ENCODE measurements around the gene RASSF1. TPM values are rescaled to one million over a fixed set of nuclear protein-coding genes. Genes with fewer than 3 reads are reported as not detected.

The RASSF1 gene
- total and polyA plus RNA-seq, 2 of the 13 experiments (the other 11 are each of a cell fraction or from before 2014, with no cell fraction given) = 10.2 to 27.5 TPM

DNA sequence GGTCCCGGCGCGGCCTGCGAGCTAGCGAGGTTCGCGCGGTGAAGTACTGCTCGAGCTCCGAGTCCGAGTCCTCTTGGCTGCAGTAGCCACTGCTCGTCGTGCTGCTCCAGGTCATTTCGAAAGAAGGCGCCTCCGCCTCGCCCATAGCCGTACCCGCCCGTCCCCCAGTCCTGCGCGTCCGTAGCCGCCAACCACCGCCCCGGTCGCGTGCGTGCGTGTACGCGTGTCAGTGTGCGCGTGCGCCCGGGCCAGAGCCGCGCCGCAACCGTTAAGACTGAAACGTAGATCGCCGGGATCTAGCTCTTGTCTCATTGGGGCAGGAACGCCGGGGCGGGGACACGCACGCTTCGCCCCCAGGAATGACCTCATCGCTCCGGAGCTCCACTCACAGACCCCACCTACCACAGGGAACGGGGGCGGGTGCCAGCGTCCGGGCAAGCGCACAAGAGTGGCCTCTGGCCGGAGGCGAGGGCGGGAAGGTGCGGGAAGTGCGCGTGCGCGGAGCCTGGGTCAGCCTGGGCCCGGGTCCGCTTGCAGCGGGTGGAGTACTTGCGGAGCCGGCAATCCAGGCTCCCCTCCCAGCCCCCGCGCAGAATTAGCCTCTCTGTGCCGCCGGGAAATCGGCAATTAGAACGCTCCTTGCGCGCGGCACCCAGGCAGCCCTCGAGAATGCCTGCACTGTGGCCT, 3.3 kb downstream of the RASSF1 start (continued):
- TF ChIP-seq HIVEP1 (CRISPR knock-in tag; IDR thresholded peaks at IDR 0.05) (no peak; the same call in 1 of the 2 replicates), SOX6 (IDR thresholded peaks at IDR 0.05) (no peak), SOX6 (CRISPR knock-in tag; IDR thresholded peaks at IDR 0.05) (peak; percentile 66; the same call in 1 of the 2 replicates), NCOA5 (CRISPR knock-in tag; IDR thresholded peaks at IDR 0.05) (no peak), FOXC1 (CRISPR knock-in tag; IDR thresholded peaks at IDR 0.05; ENCODE audit: borderline replicate concordance) (peak; percentile 96; the same call in 1 of the 2 replicates), HES4 (CRISPR knock-in tag; IDR thresholded peaks at IDR 0.05; ENCODE audit: borderline replicate concordance) (peak; percentile 90), ZFP1 (CRISPR knock-in tag; IDR thresholded peaks at IDR 0.05) (0 out of 2 replicates have a peak, but pooled peaks have one; percentile 14), POLR2AphosphoS2 (IDR thresholded peaks at IDR 0.05; ENCODE audit: low read depth, low read length) (no peak), LCORL (IDR thresholded peaks at IDR 0.05) (no peak), LCORL (CRISPR knock-in tag; IDR thresholded peaks at IDR 0.05) (peak; percentile 83; the same call in 1 of the 2 replicates), ZNF616 (CRISPR knock-in tag; IDR thresholded peaks at IDR 0.05; ENCODE audit: low read depth) (no peak; the same call in 1 of the 2 replicates), ZFX (CRISPR knock-in tag; IDR thresholded peaks at IDR 0.05; ENCODE audit: low read depth) (peak; percentile 94), MTF2 (CRISPR knock-in tag; IDR thresholded peaks at IDR 0.05; ENCODE audit: borderline replicate concordance) (0 out of 2 replicates have a peak, but pooled peaks have one; percentile 62), MIER2 (CRISPR knock-in tag; IDR thresholded peaks at IDR 0.05) (no peak), SRSF9 (IDR thresholded peaks at IDR 0.05; ENCODE audit: borderline replicate concordance, insufficient read depth, low read depth, low read length, poor library complexity, severe bottlenecking) (no peak), ZNF780A (CRISPR knock-in tag; IDR thresholded peaks at IDR 0.05) (peak; percentile 92), YEATS4 (CRISPR knock-in tag; IDR thresholded peaks at IDR 0.05; ENCODE audit: borderline replicate concordance) (peak; percentile 97), IRX3 (CRISPR knock-in tag; IDR thresholded peaks at IDR 0.05; ENCODE audit: borderline replicate concordance, low read depth) (peak; percentile 70; the same call in 1 of the 2 replicates), ZNF629 (CRISPR knock-in tag; conservative IDR thresholded peaks at IDR 0.05) (no peak; the same call in 1 of the 2 replicates), ARID2 (CRISPR knock-in tag; IDR thresholded peaks at IDR 0.05; ENCODE audit: borderline replicate concordance) (0 out of 2 replicates have a peak, but pooled peaks have one; percentile 46), BRD4 (CRISPR knock-in tag; IDR thresholded peaks at IDR 0.05) (peak; percentile 83; the same call in 1 of the 2 replicates)
- TF ChIP-seq, protein P1, sequence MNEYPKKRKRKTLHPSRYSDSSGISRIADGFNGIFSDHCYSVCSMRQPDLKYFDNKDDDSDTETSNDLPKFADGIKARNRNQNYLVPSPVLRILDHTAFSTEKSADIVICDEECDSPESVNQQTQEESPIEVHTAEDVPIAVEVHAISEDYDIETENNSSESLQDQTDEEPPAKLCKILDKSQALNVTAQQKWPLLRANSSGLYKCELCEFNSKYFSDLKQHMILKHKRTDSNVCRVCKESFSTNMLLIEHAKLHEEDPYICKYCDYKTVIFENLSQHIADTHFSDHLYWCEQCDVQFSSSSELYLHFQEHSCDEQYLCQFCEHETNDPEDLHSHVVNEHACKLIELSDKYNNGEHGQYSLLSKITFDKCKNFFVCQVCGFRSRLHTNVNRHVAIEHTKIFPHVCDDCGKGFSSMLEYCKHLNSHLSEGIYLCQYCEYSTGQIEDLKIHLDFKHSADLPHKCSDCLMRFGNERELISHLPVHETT (CRISPR knock-in tag; conservative IDR thresholded peaks at IDR 0.05) = peak; percentile 94; the same call in 1 of the 2 replicates
- TF ChIP-seq, protein P2, sequence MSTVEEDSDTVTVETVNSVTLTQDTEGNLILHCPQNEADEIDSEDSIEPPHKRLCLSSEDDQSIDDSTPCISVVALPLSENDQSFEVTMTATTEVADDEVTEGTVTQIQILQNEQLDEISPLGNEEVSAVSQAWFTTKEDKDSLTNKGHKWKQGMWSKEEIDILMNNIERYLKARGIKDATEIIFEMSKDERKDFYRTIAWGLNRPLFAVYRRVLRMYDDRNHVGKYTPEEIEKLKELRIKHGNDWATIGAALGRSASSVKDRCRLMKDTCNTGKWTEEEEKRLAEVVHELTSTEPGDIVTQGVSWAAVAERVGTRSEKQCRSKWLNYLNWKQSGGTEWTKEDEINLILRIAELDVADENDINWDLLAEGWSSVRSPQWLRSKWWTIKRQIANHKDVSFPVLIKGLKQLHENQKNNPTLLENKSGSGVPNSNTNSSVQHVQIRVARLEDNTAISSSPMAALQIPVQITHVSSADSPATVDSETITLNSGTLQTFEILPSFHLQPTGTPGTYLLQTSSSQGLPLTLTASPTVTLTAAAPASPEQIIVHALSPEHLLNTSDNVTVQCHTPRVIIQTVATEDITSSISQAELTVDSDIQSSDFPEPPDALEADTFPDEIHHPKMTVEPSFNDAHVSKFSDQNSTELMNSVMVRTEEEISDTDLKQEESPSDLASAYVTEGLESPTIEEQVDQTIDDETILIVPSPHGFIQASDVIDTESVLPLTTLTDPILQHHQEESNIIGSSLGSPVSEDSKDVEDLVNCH (CRISPR knock-in tag; IDR thresholded peaks at IDR 0.05) = no peak
- TF ChIP-seq, protein P3, sequence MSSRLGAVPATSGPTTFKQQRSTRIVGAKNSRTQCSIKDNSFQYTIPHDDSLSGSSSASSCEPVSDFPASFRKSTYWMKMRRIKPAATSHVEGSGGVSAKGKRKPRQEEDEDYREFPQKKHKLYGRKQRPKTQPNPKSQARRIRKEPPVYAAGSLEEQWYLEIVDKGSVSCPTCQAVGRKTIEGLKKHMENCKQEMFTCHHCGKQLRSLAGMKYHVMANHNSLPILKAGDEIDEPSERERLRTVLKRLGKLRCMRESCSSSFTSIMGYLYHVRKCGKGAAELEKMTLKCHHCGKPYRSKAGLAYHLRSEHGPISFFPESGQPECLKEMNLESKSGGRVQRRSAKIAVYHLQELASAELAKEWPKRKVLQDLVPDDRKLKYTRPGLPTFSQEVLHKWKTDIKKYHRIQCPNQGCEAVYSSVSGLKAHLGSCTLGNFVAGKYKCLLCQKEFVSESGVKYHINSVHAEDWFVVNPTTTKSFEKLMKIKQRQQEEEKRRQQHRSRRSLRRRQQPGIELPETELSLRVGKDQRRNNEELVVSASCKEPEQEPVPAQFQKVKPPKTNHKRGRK (CRISPR knock-in tag; IDR thresholded peaks at IDR 0.05) = no peak
- TF ChIP-seq, protein P4, sequence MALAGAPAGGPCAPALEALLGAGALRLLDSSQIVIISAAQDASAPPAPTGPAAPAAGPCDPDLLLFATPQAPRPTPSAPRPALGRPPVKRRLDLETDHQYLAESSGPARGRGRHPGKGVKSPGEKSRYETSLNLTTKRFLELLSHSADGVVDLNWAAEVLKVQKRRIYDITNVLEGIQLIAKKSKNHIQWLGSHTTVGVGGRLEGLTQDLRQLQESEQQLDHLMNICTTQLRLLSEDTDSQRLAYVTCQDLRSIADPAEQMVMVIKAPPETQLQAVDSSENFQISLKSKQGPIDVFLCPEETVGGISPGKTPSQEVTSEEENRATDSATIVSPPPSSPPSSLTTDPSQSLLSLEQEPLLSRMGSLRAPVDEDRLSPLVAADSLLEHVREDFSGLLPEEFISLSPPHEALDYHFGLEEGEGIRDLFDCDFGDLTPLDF (CRISPR knock-in tag; IDR thresholded peaks at IDR 0.05) = peak; percentile 89
